GM06990 (cell line): ENCODE results near the gene ZNF226.
"Not testable (repeated sequence)": the region's sequence is repeated elsewhere in the genome, so short reads cannot be mapped to it uniquely, and the experiment has no call there.

Source experiments
- DNase-seq: peaks from one replicate; pipeline ENCODE4 v3.0.0-alpha.2; 2011; ENCODE audit not compliant: insufficient read length; ENCODE audit errors: extremely low read depth
- H3K27me3 ChIP-seq: replicated peaks from 2 replicates; pipeline ENCODE4 v1.6.0; 2011; ENCODE audit warnings: low read length; ENCODE audit not compliant: control insufficient read depth, insufficient read depth
- H3K36me3 ChIP-seq: 2 replicates; pipeline ENCODE4 v1.5.1; 2011; ENCODE audit warnings: low read length; ENCODE audit not compliant: control insufficient read depth, insufficient read depth
- H3K4me3 ChIP-seq: replicated peaks from 2 replicates; pipeline ENCODE4 v1.5.1; 2011; ENCODE audit warnings: low read depth, mild to moderate bottlenecking, control low read depth, low read length
- CTCF ChIP-seq: IDR thresholded peaks from 2 replicates; pipeline ENCODE4 v1.5.1; 2011; ENCODE audit warnings: low read length, control low read depth, mild to moderate bottlenecking, inconsistent platforms; ENCODE audit not compliant: insufficient read depth, poor library complexity, severe bottlenecking

The ZNF226 gene

GRCh38 chr19:44151491-44151890 is 13.4 kb upstream of the ZNF226 start:
- TF ChIP-seq CTCF: no peak
- Histone ChIP-seq H3K4me3 (no peak overlapping the region), H3K27me3 (no peaks in the 10 kb centered on the region), H3K36me3 (peaks cover 9% of the 10 kb centered on the region)
- no peak for DNase-seq

GRCh38 chr19:44156475-44156874 is 8.4 kb upstream of the ZNF226 start:
- no peak for DNase-seq
- TF ChIP-seq CTCF: no peak
- no peaks in the 10 kb centered on the region for H3K27me3 ChIP-seq
- peaks cover 6% of the 10 kb centered on the region for H3K36me3 ChIP-seq
- H3K4me3 ChIP-seq: no peak overlapping the region

GRCh38 chr19:44163789-44164188 is 1.1 kb upstream of the ZNF226 start:
- H3K36me3 ChIP-seq: peaks cover 1% of the 10 kb centered on the region; the same call in 1 of the 2 replicates
- no peak for TF ChIP-seq CTCF
- H3K4me3 ChIP-seq: no peak overlapping the region
- no peak for DNase-seq
- H3K27me3 ChIP-seq: no peaks in the 10 kb centered on the region

GRCh38 chr19:44164327-44164672 is 600 bp upstream of the ZNF226 start:
- Histone ChIP-seq H3K27me3 (no peaks in the 10 kb centered on the region), H3K36me3 (peaks cover 1% of the 10 kb centered on the region), H3K4me3 (peak overlapping the region; percentile 78)
- no peak for TF ChIP-seq CTCF
- DNase-seq: no peak

- H3K4me3 ChIP-seq, DNase-seq, H3K27me3 ChIP-seq: not testable (repeated sequence)
- peaks cover 28% of the 10 kb centered on the region for H3K36me3 ChIP-seq
Observed at GRCh38 chr19:44170660-44171059, 5.8 kb downstream of the ZNF226 start.

GRCh38 chr19:44176590-44176989 is 11.7 kb downstream of the ZNF226 start:
- no peak for TF ChIP-seq CTCF
- Histone ChIP-seq H3K36me3 (peaks cover 28% of the 10 kb centered on the region), H3K27me3 (no peaks in the 10 kb centered on the region), H3K4me3 (no peak overlapping the region)
- no peak for DNase-seq

GRCh38 chr19:44180968-44181367 is 16.1 kb downstream of the ZNF226 start:
- no peak for TF ChIP-seq CTCF
- H3K36me3 ChIP-seq: peaks cover 7% of the 10 kb centered on the region

More at GRCh38 chr19:44180968-44181367, 16.1 kb downstream of the ZNF226 start:
- no peak for DNase-seq
- H3K27me3 ChIP-seq: no peaks in the 10 kb centered on the region
- no peak overlapping the region for H3K4me3 ChIP-seq
